ENCODE results near the gene MAD1L1. TPM values are rescaled to one million over a fixed set of nuclear protein-coding genes. Genes with fewer than 3 reads are reported as not detected.

MAD1L1 gene
- total and polyA plus RNA-seq, 2 of the 8 experiments (the other 6 are each of a cell fraction or from before 2014, with no cell fraction given): 40.4 to 44.6 TPM

- CTCF ChIA-PET (ENCODE audit: partially characterized antibody): no interaction called here
- POLR2A ChIA-PET (ENCODE audit: partially characterized antibody): no interaction called here
Measured at GRCh38 chr7:2022737-2023250, 210.0 kb downstream of the MAD1L1 start.

More at GRCh38 chr7:2022737-2023250, 210.0 kb downstream of the MAD1L1 start:
- Histone ChIP-seq H3K27ac (ENCODE audit: low read depth, low read length) (no peak overlapping the region), H2BK20ac (ENCODE audit: low read length) (no peak overlapping the region), H3K27me3 (replicated peaks in 1 of 4; ENCODE audit: control insufficient read depth in 3 of 4, extremely low read depth in 1 of 4, insufficient read depth in 3 of 4, low read length in 3 of 4) (no peaks in the 10 kb centered on the region), H3K14ac (ENCODE audit: insufficient read length) (no peak overlapping the region), H3K18ac (ENCODE audit: extremely low read depth, low read length) (no peak overlapping the region), H4K20me1 (replicated peaks in 1 of 2; ENCODE audit: control insufficient read depth in 1 of 2, insufficient read depth in 2 of 2, low read length in 2 of 2) (peaks cover 0 to 4% of the 10 kb centered on the region in 2 experiments), H3K4ac (replicated peaks; ENCODE audit: insufficient read length, low read depth, low read length) (no peak overlapping the region), H3K9me3 (ENCODE audit: insufficient read depth in 2 of 2, low read depth in 1 of 2, low read length in 1 of 2) (peaks cover 6 to 11% of the 10 kb centered on the region in 2 experiments; a peak in 2 of 4 replicates), H3K56ac (replicated peaks; ENCODE audit: insufficient read length, low read depth, low read length) (no peak overlapping the region), H3K4me1 (replicated peaks in 1 of 4; ENCODE audit: control insufficient read depth in 3 of 4, insufficient read depth in 4 of 4, low read length in 3 of 4) (no peaks in the 10 kb centered on the region; a peak in 1 of 7 replicates), H3K79me1 (ENCODE audit: low read depth, low read length) (peaks cover 2% of the 10 kb centered on the region), H3K79me2 (ENCODE audit: control insufficient read depth in 1 of 2, insufficient read depth in 2 of 2, low read length in 2 of 2) (peaks cover 0 to 6% of the 10 kb centered on the region in 2 experiments; a peak in 2 of 4 replicates), H2BK12ac (ENCODE audit: low read depth, low read length) (no peak overlapping the region), H3K23me2 (ENCODE audit: low read depth, low read length) (no peaks in the 10 kb centered on the region), H4K8ac (ENCODE audit: extremely low read depth, insufficient read depth, low read length) (no peak overlapping the region), H2BK120ac (replicated peaks; ENCODE audit: low read depth, low read length) (no peak overlapping the region), H3K4me2 (ENCODE audit: insufficient read depth in 1 of 2, low read depth in 2 of 2, low read length in 2 of 2) (no peak overlapping the region), H4K91ac (replicated peaks; ENCODE audit: insufficient read length, low read length) (no peak overlapping the region), H3K23ac (ENCODE audit: insufficient read length) (no peak overlapping the region), H2AFZ (ENCODE audit: low read length) (no peak overlapping the region), H3K9ac (replicated peaks in 1 of 4; ENCODE audit: extremely low read depth in 1 of 4, low read depth in 3 of 4, low read length in 3 of 4) (no peak overlapping the region), H4K5ac (ENCODE audit: insufficient read length, low read depth, low read length) (no peak overlapping the region), H2AK5ac (ENCODE audit: low read depth, low read length) (no peak overlapping the region), H2BK15ac (ENCODE audit: low read length) (no peak overlapping the region), H3K36me3 (ENCODE audit: control insufficient read depth in 2 of 4, insufficient read depth in 4 of 4, low read length in 3 of 4) (no peaks in the 10 kb centered on the region), H3K4me3 (ENCODE audit: extremely low read depth in 1 of 4, insufficient read depth in 2 of 4, low read depth in 3 of 4, low read length in 4 of 4) (no peak overlapping the region), H2BK5ac (ENCODE audit: low read depth, low read length) (no peak overlapping the region)
- WGBS, 2 experiments (ENCODE audit: extremely low coverage in 1 of 2, insufficient coverage in 1 of 2, insufficient read length in 1 of 2, insufficient replicate concordance in 2 of 2, low coverage in 1 of 2, low lambda C conversion rate in 2 of 2, missing lambda C conversion rate in 1 of 2): 91% methylated on average over 8 of the region's 8 CpGs; no CpG with 5 or more reads in 1 of the 2 experiments
- no peak for DNase-seq (ENCODE audit: low read depth in 1 of 2, low spot score in 2 of 2)
- FAIRE-seq: no peak
- TF ChIP-seq KDM5A (IDR thresholded peaks at IDR 0.05; ENCODE audit: low read length) (no peak), SRF (IDR thresholded peaks at IDR 0.05; ENCODE audit: low read depth, low read length) (no peak), SP2 (IDR thresholded peaks at IDR 0.05; ENCODE audit: low read length) (no peak), RNF2 (IDR thresholded peaks at IDR 0.05; ENCODE audit: borderline replicate concordance, low read depth, low read length, missing control alignments, poor library complexity, severe bottlenecking) (no peak), RFX5 (IDR thresholded peaks at IDR 0.05; ENCODE audit: borderline replicate concordance, low read depth, low read length) (no peak), RXRA (IDR thresholded peaks at IDR 0.05; ENCODE audit: insufficient read depth, low read depth, low read length) (no peak), NRF1 (IDR thresholded peaks at IDR 0.05; ENCODE audit: low read depth, low read length) (no peak)
